GM18498 (cell line): ENCODE measurements around the gene RPLP2.

Source experiments
- ATAC-seq: cut with Tn5 transposase; IDR thresholded peaks from one replicate; pipeline ENCODE4 v1.9.1; 2021; ENCODE audit warnings: mild to moderate bottlenecking, moderate library complexity; ENCODE audit not compliant: unreplicated experiment

Gene RPLP2

DNA sequence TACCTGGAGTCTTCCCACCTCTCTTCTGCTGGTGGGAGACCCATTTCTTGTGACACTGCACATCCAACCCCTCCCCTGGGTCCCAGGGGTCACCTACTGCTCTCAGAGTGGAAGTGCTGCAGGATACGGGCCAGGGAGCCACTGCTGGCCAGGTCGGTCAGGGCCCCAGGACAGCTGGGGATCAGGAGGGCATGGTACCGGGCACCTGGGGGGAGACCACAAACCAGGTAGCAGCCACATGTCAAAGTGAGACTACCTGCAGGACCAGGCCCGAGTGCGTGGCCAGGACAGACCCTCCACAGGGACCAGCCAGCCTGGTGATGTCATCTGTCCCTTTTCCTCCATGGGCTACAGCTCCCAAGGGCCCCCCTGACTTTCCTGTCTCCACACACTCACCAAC lies 36.3 kb upstream of the RPLP2 start:
- ATAC-seq: no peak

DNA sequence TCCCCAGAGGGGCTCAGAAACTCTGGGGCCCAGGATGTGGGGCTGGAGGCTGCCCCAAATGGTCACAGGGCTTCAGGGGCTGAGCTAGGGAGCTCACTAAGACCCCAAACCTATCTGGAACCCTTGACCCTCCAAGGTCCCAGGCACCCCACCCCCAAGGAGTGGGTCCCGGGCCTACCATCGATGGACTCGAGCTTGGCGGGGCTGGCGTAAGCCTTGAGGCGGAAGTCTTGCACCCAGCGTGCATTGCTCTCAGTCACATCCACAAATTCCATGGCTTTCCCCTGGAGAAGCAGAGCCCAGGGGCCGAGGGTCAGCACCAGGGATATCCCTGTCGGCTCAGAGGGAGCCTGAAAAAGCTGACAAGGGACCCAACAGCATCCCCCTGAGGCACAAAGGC lies 35.9 kb upstream of the RPLP2 start:
- no peak for ATAC-seq

- no peak for ATAC-seq
These were observed 34.7 kb upstream of the RPLP2 start for GRCh38 chr11:774873-775592.

DNA sequence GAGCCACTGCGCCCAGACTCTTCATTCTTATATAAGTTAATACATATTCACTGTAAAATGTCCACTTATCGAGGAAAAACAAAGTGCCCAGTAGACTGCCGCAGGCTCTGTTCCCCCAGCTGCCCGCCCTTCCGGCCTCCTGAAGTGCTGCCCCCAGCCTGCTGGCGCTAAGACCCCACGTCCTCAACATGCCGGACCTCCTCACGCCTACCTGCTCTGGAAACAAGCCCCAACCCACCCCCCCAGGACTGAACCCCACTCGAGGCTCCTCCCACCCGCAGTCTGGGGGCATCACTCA lies 33.6 kb upstream of the RPLP2 start:
- no peak for ATAC-seq

GRCh38 chr11:776561-777287 lies 33.0 kb upstream of the RPLP2 start:
- ATAC-seq: peak; percentile 42

- peak; percentile 80 for ATAC-seq
These were observed 32.2 kb upstream of the RPLP2 start, which contains the start of gene GATD1 for GRCh38 chr11:777288-778255. TSS of gene GATD1 (minus strand) at chr11:777487. CDS start at chr11:777462, 25 bp downstream.

GRCh38 chr11:778976-779954 lies 30.5 kb upstream of the RPLP2 start:
- no peak for ATAC-seq

- ATAC-seq: no peak
These were observed 29.7 kb upstream of the RPLP2 start for GRCh38 chr11:779955-780532.

GRCh38 chr11:782264-783174 lies 27.2 kb upstream of the RPLP2 start:
- no peak for ATAC-seq

DNA sequence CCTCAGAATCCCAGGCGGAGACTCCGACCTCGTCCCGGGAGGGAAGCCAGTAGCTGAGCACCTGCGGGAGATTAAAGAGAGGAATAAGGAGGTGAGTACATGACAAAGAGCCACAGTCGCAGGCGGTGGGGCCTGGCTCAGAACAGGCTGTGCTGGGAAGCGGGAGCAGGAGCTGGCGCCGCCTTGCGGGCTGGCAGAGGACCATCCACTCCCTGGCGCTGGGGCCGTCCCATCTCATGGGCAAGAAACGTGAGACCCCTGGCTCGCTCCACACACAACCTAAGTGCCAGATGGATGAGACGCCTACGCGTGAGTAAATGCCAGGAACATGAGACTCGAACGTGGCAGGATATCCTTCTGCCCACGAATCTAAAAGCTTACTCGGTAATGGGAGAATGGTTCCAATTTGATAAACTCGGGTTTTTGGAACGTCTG lies 26.2 kb upstream of the RPLP2 start:
- ATAC-seq: no peak

- no peak for ATAC-seq
These were observed 23.3 kb upstream of the RPLP2 start for GRCh38 chr11:786235-787083.

DNA sequence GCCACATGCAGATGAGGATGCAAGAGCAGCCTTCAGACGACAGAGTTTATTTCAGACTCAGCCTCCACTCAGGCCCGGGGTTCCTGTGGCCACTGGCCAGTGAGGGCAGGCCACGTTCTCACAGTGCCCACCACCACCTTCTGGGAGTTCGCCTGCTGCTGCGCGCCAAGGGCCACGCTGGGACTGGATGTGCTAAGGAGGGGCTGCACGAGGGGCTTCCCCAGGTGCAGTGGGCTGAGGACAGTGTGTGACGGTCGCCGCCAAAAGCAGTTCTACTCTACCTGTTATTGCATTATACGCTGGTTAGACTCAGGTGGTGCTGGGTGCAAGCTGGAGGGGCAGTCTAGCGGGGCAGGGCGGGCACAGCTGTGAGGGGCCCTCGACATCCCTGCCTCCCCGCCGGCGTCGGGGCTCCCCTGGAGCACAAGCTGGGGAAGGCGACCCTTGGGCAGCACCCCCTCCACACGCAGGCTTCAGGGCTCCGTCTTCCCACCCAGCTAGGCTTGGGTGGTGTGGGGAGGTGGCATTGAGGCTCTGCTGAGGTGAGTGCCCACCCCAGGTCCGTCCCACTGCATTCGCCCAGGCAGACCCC lies 22.6 kb upstream of the RPLP2 start:
- ATAC-seq: no peak

- ATAC-seq: no peak
These were observed 21.6 kb upstream of the RPLP2 start for GRCh38 chr11:788009-788640.

- ATAC-seq: no peak
These were observed 20.5 kb upstream of the RPLP2 start for GRCh38 chr11:788953-789940.

- no peak for ATAC-seq
These were observed 19.8 kb upstream of the RPLP2 start, which contains the start of gene CEND1 for GRCh38 chr11:789943-790342. TSS of gene CEND1 (minus strand) at chr11:790090. CDS start at chr11:788576, 1,514 bp downstream.
